Measurements from ENCODE around the gene TMEM131. TPM values are rescaled to one million over a fixed set of nuclear protein-coding genes. Genes with fewer than 3 reads are reported as not detected.
A peak's percentile ranks its signal among the peaks of the same experiment; 100 is the strongest.

Gene TMEM131
- total RNA-seq, 1 experiment from 2014 or later: 9.7 TPM

DNA sequence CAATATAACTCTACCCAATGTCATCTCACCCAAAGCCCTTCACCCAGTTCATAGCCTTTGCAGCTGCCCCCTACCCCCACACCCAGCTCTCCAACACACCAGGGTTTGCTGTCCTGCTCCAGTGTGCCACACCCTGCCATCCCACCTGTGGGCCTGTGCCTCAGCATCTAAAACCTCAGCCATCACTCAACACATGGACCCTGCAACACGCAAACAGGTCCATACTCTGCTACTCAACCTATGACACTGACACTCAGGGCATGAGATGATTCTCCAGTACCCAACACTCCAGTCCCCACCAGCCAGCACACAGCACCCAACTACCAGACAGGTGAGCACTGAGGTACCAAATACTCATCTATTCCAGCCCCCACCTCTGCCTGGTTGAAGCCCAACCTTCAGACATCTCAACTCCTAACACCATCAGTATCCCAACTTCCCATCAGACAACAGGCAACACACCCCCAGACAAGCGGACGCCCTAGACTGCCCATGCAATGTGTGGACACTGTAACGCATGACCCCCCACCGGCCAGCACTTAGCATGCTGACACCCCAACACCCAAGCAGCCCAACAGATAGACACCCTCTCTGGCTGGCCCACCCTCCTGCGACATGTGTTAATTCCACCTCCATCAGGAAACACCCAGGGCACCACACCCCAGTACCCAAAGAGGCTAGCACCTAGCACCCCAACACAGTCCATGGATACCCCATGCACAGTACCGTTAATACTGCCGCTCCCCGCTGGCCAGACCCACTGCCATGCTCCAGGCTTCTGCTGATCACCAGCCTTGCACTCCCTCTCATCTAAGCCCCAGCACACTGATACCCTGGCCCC, 257.3 kb downstream of the TMEM131 start:
- no peak for DNase-seq (ENCODE audit: low spot score)

DNA sequence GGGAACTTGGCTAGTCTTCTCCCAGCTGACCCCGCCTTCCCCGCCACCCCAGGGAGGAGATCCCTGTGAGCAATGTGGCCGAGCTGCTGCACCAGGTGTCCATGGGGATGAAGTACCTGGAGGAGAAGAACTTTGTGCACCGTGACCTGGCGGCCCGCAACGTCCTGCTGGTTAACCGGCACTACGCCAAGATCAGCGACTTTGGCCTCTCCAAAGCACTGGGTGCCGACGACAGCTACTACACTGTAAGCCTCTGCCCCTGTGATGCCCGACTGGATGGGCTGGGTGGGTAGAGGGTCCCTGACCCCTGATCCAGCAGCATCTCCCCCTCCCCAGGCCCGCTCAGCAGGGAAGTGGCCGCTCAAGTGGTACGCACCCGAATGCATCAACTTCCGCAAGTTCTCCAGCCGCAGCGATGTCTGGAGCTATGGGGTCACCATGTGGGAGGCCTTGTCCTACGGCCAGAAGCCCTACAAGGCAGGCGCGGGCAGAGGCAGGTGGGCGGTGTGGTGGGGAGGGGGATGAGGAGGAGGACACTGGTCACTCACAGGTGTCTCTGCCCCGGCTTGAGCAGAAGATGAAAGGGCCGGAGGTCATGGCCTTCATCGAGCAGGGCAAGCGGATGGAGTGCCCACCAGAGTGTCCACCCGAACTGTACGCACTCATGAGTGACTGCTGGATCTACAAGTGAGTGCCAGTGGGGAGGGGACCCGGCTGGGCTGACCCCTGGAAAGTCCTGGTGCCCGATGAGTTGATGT, 258.1 kb downstream of the TMEM131 start:
- no peak for DNase-seq (ENCODE audit: low spot score)

DNA sequence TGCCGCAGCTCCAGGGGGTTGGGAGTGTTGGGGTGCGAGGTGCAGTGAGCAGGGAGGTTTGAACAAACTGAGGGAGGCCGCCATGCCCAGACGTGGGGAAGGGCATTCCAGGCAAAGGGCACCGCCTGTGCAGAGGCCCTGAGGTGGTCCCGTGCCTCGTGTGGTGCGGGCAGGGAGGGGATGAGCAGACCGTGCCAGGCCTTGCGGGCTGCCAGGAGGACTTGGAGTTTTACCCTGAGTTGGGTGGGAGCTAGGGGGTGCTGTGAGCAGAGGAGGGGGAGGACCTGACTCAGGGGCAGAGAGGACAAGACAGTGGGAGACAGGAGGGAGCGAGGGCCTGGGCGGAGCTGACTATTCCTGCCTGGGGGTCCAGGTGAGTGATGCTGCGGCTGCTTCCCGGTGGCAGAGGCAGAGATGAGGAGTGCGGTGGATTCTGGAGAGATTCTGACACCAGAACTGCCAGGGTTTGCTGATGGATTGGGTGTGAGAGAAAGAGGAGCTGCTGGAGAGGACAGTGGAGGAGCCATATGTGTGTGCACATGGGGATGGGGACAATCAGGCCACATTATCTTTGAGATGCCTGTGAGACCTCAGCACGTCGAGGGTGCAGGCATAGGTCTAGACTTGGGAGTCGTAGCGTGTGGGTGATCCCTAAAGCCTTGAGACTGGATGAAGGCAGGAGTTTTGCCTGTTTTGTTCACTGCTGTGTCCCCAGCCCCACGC, 259.0 kb downstream of the TMEM131 start:
- DNase-seq (ENCODE audit: low spot score): no peak

GRCh38 chr2:97736185-97736584, 259.6 kb downstream of the TMEM131 start:
- DNase-seq (ENCODE audit: low spot score): no peak

DNA sequence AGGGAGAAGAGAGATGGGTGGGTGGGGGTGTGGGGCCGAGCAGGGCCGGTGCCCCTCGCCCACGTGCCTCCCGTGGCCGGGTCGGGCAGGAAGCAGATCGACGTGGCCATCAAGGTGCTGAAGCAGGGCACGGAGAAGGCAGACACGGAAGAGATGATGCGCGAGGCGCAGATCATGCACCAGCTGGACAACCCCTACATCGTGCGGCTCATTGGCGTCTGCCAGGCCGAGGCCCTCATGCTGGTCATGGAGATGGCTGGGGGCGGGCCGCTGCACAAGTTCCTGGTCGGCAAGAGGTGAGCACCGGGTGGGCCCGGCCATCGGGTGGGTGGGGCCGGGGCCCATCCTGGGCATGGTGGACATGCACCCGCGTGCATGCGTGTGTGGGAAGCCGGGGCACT, 260.6 kb downstream of the TMEM131 start:
- DNase-seq (ENCODE audit: low spot score): no peak

DNA sequence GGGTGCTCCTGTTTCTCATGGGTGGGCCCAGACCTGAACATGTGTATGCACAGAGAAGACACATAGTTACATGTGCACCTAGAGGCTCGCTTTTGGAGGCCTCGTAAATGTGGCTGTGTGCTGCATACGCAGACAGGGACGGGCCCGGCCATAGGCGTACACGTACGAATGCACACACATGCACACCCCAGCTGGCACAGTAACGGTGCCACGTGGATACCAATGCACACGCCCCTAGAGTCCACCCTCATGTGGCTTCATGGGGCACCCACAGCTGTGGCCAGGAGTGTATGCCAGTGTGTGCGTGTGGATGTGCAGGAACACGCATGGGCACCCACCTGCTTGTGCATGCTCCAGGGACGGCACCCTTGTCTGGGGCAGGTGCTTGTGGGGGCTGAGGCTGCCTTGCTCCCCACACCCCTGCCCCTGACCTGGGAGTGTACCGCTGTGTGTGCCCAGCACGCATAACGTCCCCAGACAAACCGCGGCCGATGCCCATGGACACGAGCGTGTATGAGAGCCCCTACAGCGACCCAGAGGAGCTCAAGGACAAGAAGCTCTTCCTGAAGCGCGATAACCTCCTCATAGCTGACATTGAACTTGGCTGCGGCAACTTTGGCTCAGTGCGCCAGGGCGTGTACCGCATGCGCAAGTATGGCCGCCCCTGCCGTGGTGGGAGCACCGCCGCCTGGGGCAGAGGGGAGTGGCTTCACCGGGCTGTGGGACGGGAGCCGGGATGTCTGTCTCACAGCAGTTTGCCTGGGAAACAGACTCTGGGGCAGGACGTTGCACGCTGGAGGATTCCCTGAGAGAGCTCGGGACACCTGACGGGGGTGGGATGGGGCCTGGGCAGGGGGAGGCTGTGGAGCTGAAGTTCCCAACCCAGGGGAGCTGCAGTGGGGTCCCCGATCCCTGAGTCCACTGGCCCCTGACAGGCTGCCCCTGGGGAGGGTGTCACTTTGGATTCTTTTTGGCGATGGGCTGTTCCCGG, 261.4 kb downstream of the TMEM131 start:
- DNase-seq (ENCODE audit: low spot score): no peak

GRCh38 chr2:97733341-97734035, 262.3 kb downstream of the TMEM131 start:
- no peak for DNase-seq (ENCODE audit: low spot score)

DNA sequence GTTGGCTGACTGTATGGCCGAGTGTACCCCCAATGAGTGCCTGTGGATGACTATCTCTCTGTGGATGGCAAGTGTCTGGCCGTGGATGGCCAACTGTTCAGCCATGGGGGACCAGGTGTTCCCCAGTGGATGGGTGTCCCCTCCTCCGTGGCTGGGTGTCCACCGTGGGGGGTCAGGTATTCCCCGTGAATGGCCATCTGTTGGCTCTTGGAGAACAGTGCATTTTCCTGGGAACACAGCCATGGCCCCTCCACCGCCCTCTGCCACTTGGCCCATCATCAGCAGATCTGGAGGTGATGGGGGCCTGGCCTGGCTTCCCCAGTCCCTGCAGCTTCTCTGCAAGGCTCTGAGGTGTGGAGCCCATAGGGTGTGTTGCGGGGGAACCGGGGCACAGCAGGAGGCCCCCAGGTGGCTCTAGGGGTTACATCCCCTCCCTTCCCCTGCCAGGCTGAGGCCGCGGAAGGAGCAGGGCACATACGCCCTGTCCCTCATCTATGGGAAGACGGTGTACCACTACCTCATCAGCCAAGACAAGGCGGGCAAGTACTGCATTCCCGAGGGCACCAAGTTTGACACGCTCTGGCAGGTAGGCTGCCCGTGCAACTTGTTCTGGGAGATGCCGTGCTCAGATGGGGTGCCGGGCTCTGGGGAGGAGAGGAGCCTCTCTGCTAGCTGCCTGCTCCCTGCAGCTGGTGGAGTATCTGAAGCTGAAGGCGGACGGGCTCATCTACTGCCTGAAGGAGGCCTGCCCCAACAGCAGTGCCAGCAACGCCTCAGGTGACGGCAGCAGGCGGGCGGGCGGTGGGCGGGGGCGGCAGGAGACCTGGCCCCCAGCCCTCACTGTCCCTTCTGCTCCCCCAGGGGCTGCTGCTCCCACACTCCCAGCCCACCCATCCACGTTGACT, 263.1 kb downstream of the TMEM131 start:
- no peak for DNase-seq (ENCODE audit: low spot score)

DNA sequence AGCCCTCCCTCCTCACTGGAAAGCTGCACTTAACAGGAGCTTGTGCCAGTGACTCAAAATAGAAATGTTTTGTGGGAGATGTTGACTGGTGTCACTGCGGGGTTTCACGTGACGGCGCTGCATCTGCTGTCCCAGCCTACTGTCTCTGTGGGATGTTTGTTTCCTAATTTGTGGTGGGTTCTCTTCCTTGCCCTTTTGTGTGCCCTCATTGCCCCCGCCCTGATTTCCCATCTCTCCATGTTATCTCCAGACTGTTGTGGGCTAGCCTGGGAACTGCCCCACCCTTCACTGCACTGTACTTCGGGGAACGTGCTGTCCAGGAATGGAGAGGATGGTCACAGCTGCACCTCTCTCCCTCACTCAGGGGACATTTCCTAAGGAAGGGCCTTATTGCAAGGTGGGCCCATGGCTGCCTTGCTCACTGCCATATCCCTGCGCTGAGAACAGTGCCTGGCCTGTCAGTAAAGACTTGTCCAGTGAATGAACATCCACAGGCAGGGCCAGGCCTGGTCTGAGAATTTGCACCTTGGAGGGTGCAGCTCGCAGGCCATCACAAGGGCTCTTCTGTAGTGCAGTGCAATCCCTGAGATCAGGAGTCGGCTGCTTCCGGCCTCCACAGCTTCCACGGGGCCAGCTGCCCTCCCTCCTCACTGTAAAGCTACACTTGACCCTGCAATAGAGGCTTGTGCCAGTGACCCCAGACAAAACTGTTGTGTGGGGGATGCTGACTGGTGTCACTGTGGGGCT, 264.3 kb downstream of the TMEM131 start:
- no peak for DNase-seq (ENCODE audit: low spot score)

- DNase-seq (ENCODE audit: low spot score): no peak
Observed at GRCh38 chr2:97730245-97730644, 265.5 kb downstream of the TMEM131 start.

DNA sequence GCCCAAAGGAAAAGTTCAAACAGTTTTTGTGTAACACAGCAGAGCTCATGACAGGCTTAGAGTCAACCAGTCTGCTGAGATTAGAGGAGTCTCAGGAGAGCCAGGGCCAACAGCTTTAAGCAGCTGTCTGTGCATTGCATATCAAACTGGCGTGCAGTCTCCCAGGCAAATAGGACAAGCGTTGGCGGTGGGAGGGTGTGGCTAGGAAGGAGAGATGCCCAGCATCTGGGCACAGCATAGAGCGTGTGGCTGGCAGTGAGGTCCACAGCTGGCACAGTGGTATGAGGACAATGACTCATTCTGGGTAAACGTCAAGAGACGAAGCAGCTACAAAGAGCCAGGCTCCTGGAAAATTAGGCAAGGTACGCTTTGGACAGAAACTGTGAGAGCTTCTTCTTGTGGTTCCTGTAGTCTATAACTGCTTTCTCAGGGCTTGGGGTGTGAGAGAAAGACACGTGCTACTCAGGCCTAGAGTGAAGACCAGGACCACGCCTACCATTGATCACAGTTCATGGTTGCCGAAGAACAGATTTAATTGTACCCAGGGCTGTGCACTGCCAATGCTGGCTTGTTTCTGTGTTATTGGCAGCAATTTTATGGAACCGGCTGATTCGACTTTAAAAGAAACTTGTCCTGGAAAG, 267.5 kb downstream of the TMEM131 start:
- peak; percentile 86 for DNase-seq (ENCODE audit: low spot score)

DNA sequence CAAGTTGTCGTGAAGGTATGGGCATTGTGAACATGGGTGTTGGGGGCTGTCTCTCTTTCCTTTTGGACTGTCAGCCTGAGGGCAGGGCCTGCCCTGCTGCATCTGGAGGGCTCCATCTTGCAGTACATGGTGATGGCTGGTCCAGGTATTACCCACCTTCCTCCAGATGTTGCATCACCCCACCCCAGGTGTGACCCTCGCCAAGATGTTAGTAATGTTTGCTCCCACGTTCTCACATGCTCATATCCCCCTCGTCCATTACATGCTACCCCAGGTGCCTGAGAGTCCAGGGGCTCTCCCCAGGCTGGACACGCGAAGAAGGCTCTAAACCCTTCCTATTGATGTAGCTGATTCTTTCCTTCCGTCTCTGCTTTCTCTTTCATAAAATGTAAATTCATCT, 268.5 kb downstream of the TMEM131 start:
- DNase-seq (ENCODE audit: low spot score): no peak

DNA sequence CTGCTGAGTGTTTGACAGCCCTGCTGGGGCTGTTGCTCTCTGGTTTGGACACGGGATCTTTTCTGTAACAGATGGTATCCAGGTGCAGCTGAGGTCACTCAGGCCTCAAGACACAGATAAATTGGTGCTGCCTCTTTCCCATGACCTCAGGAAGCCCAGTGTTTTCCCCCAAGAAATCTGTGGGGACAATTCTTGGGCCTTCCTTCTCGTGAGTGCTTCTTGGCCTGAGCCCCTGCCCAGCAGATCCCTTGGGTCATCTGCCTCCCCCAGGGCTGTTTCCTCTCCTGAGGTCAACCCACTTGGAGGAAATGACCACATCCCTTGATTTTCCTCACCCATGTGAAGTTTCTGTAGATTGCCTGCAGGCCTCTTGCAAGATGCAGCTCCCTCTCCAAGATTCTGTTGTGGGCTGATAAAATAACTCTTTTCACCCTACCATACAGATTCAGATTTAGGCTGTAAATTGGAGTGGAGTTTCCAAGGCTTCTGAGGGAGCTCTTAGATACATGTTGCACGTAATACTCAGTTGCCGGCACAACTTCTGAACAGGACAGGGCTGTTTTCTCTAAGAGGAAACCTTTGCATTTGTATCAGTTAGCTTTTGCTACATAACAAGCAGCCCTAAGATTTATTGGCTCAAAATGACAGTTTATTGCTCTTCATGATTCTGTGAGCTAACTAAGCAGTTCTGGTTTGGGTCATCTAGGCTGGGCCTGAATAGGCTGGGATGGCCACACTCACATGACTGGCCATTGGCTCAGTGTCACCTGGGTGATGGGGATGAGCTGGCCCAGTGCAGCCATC, 269.3 kb downstream of the TMEM131 start:
- no peak for DNase-seq (ENCODE audit: low spot score)

GRCh38 chr2:97724946-97725688, 270.6 kb downstream of the TMEM131 start:
- DNase-seq (ENCODE audit: low spot score): no peak

GRCh38 chr2:97724501-97724900, 271.2 kb downstream of the TMEM131 start:
- no peak for DNase-seq (ENCODE audit: low spot score)

GRCh38 chr2:97724073-97724410, 271.7 kb downstream of the TMEM131 start:
- DNase-seq (ENCODE audit: low spot score): no peak

All from H4 (cell line).